OCI-LY1 (cell line): ENCODE measurements around the gene PRXL2B.
A peak's percentile ranks its signal among the peaks of the same experiment; 100 is the strongest.

Source experiments
- H2AFZ ChIP-seq: fragments of 200-600 bp; sonication (generic), shearing (Covaris generic); 2 replicates; pipeline ENCODE4 v1.6.0; 2014; ENCODE audit warnings: antibody characterized with exemption, mild to moderate bottlenecking, low read length
- H3F3A ChIP-seq: fragments of 200-600 bp; sonication (generic), shearing (Covaris generic); 2 replicates; pipeline ENCODE4 v1.6.0; 2014; ENCODE audit warnings: mild to moderate bottlenecking, antibody characterized with exemption, low read length, moderate library complexity; ENCODE audit not compliant: insufficient read depth
- H3K27ac ChIP-seq: fragments of 200-600 bp; sonication (generic); 2 replicates; pipeline ENCODE4 v1.5.1; 2014; ENCODE audit warnings: low read length, mixed run types, mild to moderate bottlenecking, low read depth; ENCODE audit not compliant: poor library complexity, severe bottlenecking
- H3K27me3 ChIP-seq: fragments of 200-600 bp; sonication (generic); 2 replicates; pipeline ENCODE4 v1.6.0; 2014; ENCODE audit warnings: antibody characterized with exemption, mild to moderate bottlenecking, low read length, moderate library complexity; ENCODE audit not compliant: insufficient read depth
- H3K36me3 ChIP-seq: fragments of 200-600 bp; sonication (generic); 2 replicates; pipeline ENCODE4 v1.6.1; 2014; ENCODE audit warnings: mild to moderate bottlenecking, antibody characterized with exemption, low read length, moderate library complexity, mixed read lengths; ENCODE audit not compliant: insufficient read depth
- H3K4me1 ChIP-seq: fragments of 200-600 bp; sonication (generic); 2 replicates; pipeline ENCODE4 v1.5.1; 2014; ENCODE audit warnings: mild to moderate bottlenecking, low read length, moderate library complexity; ENCODE audit not compliant: insufficient read depth, severe bottlenecking
- H3K4me2 ChIP-seq: fragments of 200-600 bp; sonication (generic), shearing (Covaris generic); 2 replicates; pipeline ENCODE4 v1.6.1; 2014; ENCODE audit warnings: low read length
- H3K4me3 ChIP-seq: fragments of 200-600 bp; sonication (generic); 2 replicates; pipeline ENCODE4 v1.5.1; 2014; ENCODE audit warnings: low read length, low read depth, mild to moderate bottlenecking, mixed read lengths; ENCODE audit not compliant: poor library complexity, severe bottlenecking
- H3K79me2 ChIP-seq: fragments of 200-600 bp; shearing (Covaris generic); 2 replicates; pipeline ENCODE4 v1.6.1; 2016; ENCODE audit warnings: mixed run types, low read length, mixed read lengths; ENCODE audit not compliant: insufficient read depth
- H3K9ac ChIP-seq: fragments of 200-600 bp; sonication (generic), shearing (Covaris generic); 2 replicates; pipeline ENCODE4 v1.6.1; 2014; ENCODE audit warnings: mild to moderate bottlenecking, low read length, mixed read lengths
- H3K9me2 ChIP-seq: fragments of 200-600 bp; sonication (generic), shearing (Covaris generic); 2 replicates; pipeline ENCODE4 v1.6.1; 2014; ENCODE audit warnings: low read depth, mild to moderate bottlenecking, low read length, mixed read lengths
- H3K9me3 ChIP-seq: fragments of 200-600 bp; shearing (Covaris generic); 2 replicates; pipeline ENCODE4 v1.6.1; 2014; ENCODE audit warnings: low read length, mixed read lengths
- H4K20me1 ChIP-seq: fragments of 200-600 bp; sonication (generic), shearing (Covaris generic); 2 replicates; pipeline ENCODE4 v1.6.0; 2016; ENCODE audit warnings: mild to moderate bottlenecking, low read length; ENCODE audit not compliant: insufficient read depth
- EZH2 ChIP-seq: fragments of 200-600 bp; sonication (generic), shearing (Covaris generic); IDR thresholded peaks from 2 replicates; pipeline ENCODE4 v1.8.0; 2017; ENCODE audit warnings: borderline replicate concordance, mixed run types, mild to moderate bottlenecking, antibody characterized with exemption, low read length, moderate library complexity, mixed read lengths
- TF ChIP-seq, protein P1 (sequence below): fragments of 200-600 bp; sonication (generic), shearing (Covaris generic); IDR thresholded peaks from 2 replicates; pipeline ENCODE4 v1.5.1; 2017; ENCODE audit warnings: mild to moderate bottlenecking, antibody characterized with exemption, low read length, moderate library complexity, mixed read lengths

Gene PRXL2B

DNA sequence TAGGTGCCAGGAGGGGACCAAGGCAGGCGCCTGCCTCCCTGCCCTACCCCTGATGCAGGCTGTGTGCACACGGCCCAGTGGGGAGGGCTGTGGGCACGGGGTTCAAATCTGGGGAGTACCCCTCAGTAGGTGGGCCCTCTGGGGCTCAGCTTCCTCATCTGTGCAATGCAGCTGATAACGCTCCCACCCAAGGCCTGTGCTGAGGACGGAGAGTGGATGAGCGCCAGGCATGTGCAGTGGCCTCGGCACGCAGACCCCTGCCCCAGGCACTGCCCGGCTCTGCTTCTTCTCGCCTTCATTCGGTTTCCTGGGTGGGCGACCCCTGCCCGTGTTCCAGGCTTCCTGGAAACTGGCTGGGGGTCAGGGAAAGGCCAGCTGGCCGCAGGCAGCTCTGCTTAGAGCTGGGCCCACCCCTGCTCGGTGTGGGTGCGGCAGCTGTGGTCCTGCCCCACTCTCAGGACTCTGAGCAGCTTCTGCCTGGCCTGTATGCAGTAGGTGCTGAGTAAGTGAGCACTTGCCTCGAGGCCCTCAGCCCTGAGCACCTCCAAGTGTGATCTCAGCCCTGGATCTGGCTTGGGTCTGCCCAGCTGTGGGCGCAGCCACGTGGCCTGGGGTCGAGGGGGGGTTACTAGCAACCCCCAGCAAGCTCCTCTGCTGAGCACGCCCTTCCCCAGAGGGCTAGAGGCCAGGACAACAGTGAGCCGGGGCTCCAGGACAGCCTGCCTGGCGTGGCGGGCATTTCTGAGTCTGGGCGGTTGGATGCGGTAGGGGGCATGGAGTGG lies 42.3 kb upstream of the PRXL2B start:
- Histone ChIP-seq H3K4me3 (no peak overlapping the region), H4K20me1 (no peaks in the 10 kb centered on the region), H3F3A (no peaks in the 10 kb centered on the region), H3K9ac (no peak overlapping the region), H3K27me3 (no peaks in the 10 kb centered on the region), H3K27ac (no peak overlapping the region), H3K9me3 (no peaks in the 10 kb centered on the region), H3K4me2 (no peak overlapping the region), H3K79me2 (no peaks in the 10 kb centered on the region), H3K4me1 (peaks cover 30% of the 10 kb centered on the region), H3K9me2 (no peaks in the 10 kb centered on the region), H3K36me3 (no peaks in the 10 kb centered on the region), H2AFZ (no peak overlapping the region)
- no peak for TF ChIP-seq EZH2
- TF ChIP-seq, protein P1, sequence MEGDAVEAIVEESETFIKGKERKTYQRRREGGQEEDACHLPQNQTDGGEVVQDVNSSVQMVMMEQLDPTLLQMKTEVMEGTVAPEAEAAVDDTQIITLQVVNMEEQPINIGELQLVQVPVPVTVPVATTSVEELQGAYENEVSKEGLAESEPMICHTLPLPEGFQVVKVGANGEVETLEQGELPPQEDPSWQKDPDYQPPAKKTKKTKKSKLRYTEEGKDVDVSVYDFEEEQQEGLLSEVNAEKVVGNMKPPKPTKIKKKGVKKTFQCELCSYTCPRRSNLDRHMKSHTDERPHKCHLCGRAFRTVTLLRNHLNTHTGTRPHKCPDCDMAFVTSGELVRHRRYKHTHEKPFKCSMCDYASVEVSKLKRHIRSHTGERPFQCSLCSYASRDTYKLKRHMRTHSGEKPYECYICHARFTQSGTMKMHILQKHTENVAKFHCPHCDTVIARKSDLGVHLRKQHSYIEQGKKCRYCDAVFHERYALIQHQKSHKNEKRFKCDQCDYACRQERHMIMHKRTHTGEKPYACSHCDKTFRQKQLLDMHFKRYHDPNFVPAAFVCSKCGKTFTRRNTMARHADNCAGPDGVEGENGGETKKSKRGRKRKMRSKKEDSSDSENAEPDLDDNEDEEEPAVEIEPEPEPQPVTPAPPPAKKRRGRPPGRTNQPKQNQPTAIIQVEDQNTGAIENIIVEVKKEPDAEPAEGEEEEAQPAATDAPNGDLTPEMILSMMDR, result no peak

DNA sequence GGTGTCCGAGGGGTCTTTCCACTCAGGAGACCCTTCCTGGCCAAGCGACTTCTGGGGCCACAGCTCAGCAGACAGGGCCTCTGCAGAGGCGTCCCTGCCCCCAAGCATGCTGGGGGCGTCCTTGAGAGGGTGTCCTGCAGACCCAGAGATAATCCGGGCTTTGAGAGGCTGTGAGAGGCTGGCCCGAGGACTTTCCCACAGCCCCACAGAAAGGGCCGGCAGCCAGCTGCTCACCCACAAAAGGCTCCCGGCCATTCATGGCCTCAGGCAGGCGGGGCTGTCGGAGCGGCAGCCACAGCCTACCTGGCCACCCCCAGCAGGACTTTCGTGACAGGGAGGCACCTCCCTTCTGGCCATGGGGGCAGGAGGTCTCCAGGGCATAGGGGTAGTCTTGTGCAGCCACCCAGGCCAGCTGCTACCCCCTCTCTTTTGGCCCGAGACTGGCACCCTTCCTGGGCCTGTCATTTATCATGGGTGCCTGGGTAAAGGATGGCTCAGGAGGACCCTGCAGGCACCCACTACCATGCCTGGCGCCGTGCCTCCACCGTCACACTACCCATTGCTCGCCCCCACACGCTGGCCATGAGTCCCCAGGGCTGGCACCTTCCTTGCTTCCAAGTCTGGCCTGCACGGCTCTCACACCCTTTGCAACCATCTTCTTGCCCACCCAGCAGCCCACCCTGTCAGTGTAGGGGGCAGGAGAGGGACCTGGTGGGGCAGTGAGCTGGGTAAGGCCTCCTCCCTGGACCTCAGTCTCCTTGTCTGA lies 41.5 kb upstream of the PRXL2B start:
- no peak overlapping the region for H3K27ac ChIP-seq
- no peaks in the 10 kb centered on the region for H3K9me2 ChIP-seq
- H3K79me2 ChIP-seq, result no peaks in the 10 kb centered on the region
- H3K36me3 ChIP-seq, result no peaks in the 10 kb centered on the region
- H3K9ac ChIP-seq, result no peak overlapping the region
- H3K9me3 ChIP-seq, result no peaks in the 10 kb centered on the region
- H4K20me1 ChIP-seq, result no peaks in the 10 kb centered on the region
- peaks cover 34% of the 10 kb centered on the region for H3K4me1 ChIP-seq
- H3K4me2 ChIP-seq, result no peak overlapping the region
- no peaks in the 10 kb centered on the region for H3F3A ChIP-seq
- no peak for TF ChIP-seq EZH2
- TF ChIP-seq, protein P1, result no peak
- no peaks in the 10 kb centered on the region for H3K27me3 ChIP-seq
- H2AFZ ChIP-seq, result no peak overlapping the region
- H3K4me3 ChIP-seq, result no peak overlapping the region

DNA sequence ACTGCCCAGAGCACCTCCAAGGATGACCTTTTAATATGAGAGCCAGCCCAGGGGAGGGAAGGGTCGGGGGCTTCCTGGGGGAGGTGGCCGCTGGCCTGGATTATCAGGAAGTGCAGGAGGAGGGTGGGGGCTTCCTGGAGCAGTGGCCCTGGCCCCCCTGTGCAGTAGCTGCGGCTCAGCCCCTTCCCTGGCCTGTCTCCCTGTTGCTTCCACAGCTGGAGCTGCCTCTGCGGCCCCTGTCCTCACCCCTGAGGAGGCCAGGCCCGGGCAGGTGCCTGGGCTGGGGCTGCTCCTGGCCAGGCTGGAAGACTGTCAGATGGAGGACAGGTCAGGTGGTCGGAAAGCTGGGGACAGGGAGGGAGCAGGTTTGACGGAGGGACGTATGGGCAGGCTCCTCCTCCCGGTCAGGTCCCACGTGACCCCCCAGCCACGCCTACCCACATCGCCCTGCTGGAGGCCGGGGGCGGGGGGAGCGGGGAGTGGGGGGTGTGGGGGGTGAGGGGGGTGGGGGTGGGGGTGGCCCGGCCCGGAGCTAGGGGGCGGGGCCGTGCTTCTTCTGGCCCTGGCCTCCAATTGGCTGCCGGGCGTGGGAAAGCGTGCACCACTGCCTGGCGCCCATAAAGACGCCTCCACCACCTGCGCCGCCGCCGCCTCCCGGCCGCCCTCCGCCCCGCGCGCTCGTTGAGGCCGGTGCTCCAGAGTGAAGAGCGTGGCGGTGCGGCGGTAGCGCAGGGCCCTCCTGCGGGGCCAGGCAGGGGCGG lies 40.6 kb upstream of the PRXL2B start:
- no peaks in the 10 kb centered on the region for H4K20me1 ChIP-seq
- TF ChIP-seq EZH2, result no peak
- TF ChIP-seq, protein P1, result no peak
- no peaks in the 10 kb centered on the region for H3K9me3 ChIP-seq
- H2AFZ ChIP-seq, result no peak overlapping the region
- peaks cover 34% of the 10 kb centered on the region for H3K4me1 ChIP-seq
- no peaks in the 10 kb centered on the region for H3K36me3 ChIP-seq
- peak overlapping the region; percentile 60; the same call in 1 of the 2 replicates for H3K9ac ChIP-seq
- H3K27me3 ChIP-seq, result no peaks in the 10 kb centered on the region
- H3K4me2 ChIP-seq, result peak overlapping the region; percentile 77
- no peaks in the 10 kb centered on the region for H3K9me2 ChIP-seq
- H3K79me2 ChIP-seq, result no peaks in the 10 kb centered on the region
- H3F3A ChIP-seq, result no peaks in the 10 kb centered on the region
- H3K4me3 ChIP-seq, result peak overlapping the region; percentile 67
- no peak overlapping the region for H3K27ac ChIP-seq
